Left hindlimb (tissue), 1 donor: ENCODE data around the gene ABCG4.

Experiments
- DNase-seq: peaks from one replicate; pipeline ENCODE4 v3.0.0-alpha.2; 2018

ABCG4 gene

GRCh38 chr11:119209186-119209585 lies 60.3 kb downstream of the ABCG4 start:
- DNase-seq, result no peak

GRCh38 chr11:119210050-119210449 lies 61.2 kb downstream of the ABCG4 start:
- DNase-seq, result no peak
